Endometrial microvascular endothelial cells (primary cell): ENCODE results near the gene MAD1L1. TPM values are rescaled to one million over a fixed set of nuclear protein-coding genes. Genes with fewer than 3 reads are reported as not detected.

Source experiments
- in situ Hi-C: cut with HindIII; loops from 2 replicates; pipeline ENCODE4 v1.10.0; 2017; ENCODE audit warnings: low sequenced_read_pairs, low pct_unique_long_range_greater_than_20kb; ENCODE audit errors: inconsistent ontology term
- total RNA-seq: library from RNA; depleted of rRNA; stranded (reverse); fragments of >200 nt; gene quantifications from one replicate; pipeline ENCODE4 v1.2.3, GENCODE V29; 2015; ENCODE audit errors: inconsistent ontology term

The MAD1L1 gene
- total RNA-seq, 1 donor from 2014 or later: 44.7 TPM

GRCh38 chr7:2023877-2024566, 208.7 kb downstream of the MAD1L1 start:
- in situ Hi-C loops: no loop called here

GRCh38 chr7:2022737-2023250, 210.0 kb downstream of the MAD1L1 start:
- in situ Hi-C loops: no loop called here

GRCh38 chr7:2022021-2022409, 210.7 kb downstream of the MAD1L1 start:
- in situ Hi-C loops: no loop called here

- in situ Hi-C loops: no loop called here
Observed at GRCh38 chr7:2019711-2020511, 212.8 kb downstream of the MAD1L1 start.

- in situ Hi-C loops: no loop called here
Observed at GRCh38 chr7:2019461-2019710, 213.4 kb downstream of the MAD1L1 start.

- in situ Hi-C loops: no loop called here
Observed at GRCh38 chr7:2018569-2019460, 213.9 kb downstream of the MAD1L1 start.

- in situ Hi-C loops: no loop called here
Observed at GRCh38 chr7:2017914-2018568, 214.7 kb downstream of the MAD1L1 start.

GRCh38 chr7:2017481-2017891, 215.3 kb downstream of the MAD1L1 start:
- in situ Hi-C loops: no loop called here

GRCh38 chr7:2016761-2017480, 215.8 kb downstream of the MAD1L1 start:
- in situ Hi-C loops: no loop called here

- in situ Hi-C loops: no loop called here
Observed at GRCh38 chr7:2016021-2016631, 216.6 kb downstream of the MAD1L1 start.

- in situ Hi-C loops: no loop called here
Observed at GRCh38 chr7:2015251-2015871, 217.4 kb downstream of the MAD1L1 start.

GRCh38 chr7:2014391-2015241, 218.1 kb downstream of the MAD1L1 start:
- in situ Hi-C loops: no loop called here

- in situ Hi-C loops: no loop called here
Observed at GRCh38 chr7:2013381-2014311, 219.1 kb downstream of the MAD1L1 start.

GRCh38 chr7:2012981-2013380, 219.8 kb downstream of the MAD1L1 start:
- in situ Hi-C loops: no loop called here

GRCh38 chr7:2012044-2012900, 220.5 kb downstream of the MAD1L1 start:
- in situ Hi-C loops: no loop called here
